HFF-Myc (cell line): ENCODE measurements around the gene ERCC6L2.

Source experiments
- DNase-seq: peaks from one replicate; pipeline ENCODE4 v3.0.0-alpha.2; 2011; ENCODE audit warnings: low read depth; ENCODE audit errors: extremely low read depth
- H3K4me3 ChIP-seq: replicated peaks from 2 replicates; pipeline ENCODE4 v1.5.1; 2011; ENCODE audit warnings: low read depth, mild to moderate bottlenecking, control low read depth, low read length
- TF ChIP-seq, protein P1 (sequence below): IDR thresholded peaks from 2 replicates; pipeline ENCODE4 v1.5.1; 2012; ENCODE audit warnings: mild to moderate bottlenecking, low read depth, low read length, control low read depth; ENCODE audit errors: missing control alignments

ERCC6L2 gene

DNA sequence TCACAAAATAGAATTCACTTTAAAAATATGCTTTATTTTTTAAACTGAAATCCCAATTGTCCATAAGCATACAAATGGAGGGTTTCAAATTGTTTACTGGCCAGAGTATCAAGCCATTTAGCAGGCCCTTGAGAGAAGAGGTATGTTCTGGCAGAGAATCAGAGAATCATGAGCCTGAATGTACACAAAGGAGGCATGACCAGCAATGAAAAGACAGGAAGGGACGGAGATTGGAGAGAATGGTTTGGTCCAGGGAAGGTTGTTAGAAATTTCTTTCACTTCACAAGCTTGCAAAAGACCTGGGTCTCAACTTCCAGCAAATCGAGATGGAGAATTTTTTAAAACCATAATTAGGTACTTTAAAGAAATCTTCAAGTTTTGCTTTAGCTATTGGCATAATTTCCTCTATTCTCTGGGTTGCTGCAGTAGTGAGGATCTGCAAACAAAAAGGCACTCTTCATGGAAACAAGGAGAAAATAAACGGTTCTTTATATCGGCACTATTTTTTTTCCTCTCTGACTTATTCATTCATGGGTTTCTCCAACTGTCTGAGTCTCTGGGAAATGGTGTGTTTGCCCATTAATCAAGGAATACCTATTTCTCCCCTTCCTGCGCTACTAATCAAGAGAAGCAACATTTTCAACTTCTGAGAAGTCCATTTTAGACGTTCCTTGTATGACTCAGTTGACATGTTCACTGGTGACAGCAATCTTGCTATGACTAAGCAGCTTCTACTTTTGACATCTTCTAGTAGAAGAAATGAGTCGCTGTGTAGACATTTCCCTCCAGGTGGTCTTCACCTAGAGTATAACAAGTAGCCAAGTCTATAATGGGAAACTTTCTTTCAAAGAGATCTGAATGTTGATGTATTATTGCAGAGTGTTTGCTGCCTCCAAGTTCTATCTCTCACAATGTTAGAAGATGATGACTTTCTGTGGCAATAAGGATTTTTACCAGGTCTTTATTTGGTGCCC lies 23.1 kb upstream of the ERCC6L2 start:
- H3K4me3 ChIP-seq = no peak overlapping the region
- DNase-seq = no peak
- TF ChIP-seq, protein P1, sequence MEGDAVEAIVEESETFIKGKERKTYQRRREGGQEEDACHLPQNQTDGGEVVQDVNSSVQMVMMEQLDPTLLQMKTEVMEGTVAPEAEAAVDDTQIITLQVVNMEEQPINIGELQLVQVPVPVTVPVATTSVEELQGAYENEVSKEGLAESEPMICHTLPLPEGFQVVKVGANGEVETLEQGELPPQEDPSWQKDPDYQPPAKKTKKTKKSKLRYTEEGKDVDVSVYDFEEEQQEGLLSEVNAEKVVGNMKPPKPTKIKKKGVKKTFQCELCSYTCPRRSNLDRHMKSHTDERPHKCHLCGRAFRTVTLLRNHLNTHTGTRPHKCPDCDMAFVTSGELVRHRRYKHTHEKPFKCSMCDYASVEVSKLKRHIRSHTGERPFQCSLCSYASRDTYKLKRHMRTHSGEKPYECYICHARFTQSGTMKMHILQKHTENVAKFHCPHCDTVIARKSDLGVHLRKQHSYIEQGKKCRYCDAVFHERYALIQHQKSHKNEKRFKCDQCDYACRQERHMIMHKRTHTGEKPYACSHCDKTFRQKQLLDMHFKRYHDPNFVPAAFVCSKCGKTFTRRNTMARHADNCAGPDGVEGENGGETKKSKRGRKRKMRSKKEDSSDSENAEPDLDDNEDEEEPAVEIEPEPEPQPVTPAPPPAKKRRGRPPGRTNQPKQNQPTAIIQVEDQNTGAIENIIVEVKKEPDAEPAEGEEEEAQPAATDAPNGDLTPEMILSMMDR = no peak

DNA sequence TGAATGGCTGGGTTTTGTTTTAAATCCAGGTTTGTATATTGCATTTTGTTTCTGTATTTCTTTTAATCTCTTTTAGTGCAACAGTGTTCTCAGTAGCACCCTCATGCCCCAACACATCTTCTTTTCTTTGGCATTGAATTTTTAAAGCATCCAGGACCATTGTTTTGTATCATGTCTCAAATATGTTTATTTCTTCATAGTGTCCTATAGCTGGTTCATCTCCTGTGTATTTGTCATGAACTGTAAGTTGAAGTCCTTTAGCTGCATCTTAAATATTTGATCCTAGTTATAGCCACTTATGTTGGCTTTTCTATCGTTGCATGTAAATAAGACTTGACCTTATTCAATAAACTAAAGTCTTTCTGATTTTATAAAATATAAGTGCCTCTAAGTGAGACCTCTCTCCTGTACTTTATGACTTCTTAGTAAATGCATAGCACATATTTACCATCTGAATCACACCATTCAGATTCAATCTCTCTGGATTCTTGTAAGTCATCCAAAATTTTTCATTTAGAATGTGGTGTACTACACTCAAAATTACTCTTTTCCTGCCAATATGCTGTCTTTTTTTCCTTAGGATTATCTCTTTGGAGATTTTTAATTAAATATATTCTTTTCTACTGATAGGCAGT lies 21.0 kb upstream of the ERCC6L2 start:
- H3K4me3 ChIP-seq = no peak overlapping the region
- DNase-seq = no peak
- TF ChIP-seq, protein P1 = no peak

DNA sequence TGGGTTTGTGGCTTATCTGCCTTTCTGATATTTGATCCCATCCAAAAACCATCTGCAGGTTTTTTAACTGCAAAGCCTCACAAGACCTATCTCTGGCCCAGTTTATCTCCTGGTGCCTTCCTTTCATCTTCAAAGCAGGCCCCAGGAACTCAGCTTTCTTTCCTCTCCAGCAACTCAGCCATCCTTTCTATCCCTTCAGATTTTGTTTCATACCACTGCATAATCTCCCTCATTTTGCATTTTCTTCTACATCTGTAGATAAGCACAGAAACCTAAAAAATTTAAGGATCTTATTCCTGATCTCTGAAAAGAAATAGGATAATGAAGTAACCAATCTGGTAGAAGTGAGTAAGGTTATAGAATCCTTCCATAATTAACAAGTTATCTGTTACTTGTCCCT lies 19.5 kb upstream of the ERCC6L2 start:
- DNase-seq = no peak
- TF ChIP-seq, protein P1 = no peak
- no peak overlapping the region for H3K4me3 ChIP-seq

DNA sequence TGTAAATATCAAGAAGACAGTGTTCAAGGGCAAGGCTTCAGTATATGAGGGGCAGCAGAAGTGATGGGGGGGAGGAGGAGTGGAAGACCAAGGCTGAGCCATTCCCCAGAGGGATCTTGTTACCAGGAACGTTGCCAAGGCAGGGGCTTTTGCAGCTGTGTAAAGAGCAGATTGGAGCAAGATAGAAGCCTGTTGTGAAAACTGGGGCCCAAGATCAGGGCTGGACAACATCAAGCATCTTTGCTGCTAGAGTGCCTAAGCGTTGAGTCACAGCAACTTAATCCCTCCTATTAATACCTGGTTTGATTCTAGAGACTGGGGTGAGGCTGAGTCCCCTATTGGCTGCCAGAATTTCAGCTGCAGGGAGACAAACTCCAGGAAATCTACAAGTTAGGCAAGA lies 18.4 kb upstream of the ERCC6L2 start:
- peak; percentile 84 for DNase-seq
- TF ChIP-seq, protein P1 = no peak
- no peak overlapping the region for H3K4me3 ChIP-seq

DNA sequence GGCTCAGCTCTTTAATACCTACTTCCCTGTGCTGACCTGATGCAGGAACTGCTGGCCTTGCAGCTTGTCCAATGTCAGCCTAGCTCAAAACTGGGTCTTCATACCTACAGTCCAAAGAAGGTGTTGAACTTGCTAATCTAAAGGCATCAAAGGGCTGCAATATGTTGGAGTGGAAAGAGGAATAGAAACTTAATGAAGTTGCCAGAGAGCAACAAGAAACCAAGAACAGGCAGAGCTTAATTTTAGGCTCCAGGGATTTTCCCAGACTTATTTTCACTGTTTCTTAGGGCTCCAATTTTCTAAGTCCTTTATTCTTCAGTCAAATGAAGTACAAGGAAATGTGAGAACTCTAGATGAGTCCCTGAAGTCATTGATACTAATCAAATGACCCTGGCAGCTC lies 17.6 kb upstream of the ERCC6L2 start:
- DNase-seq = no peak
- TF ChIP-seq, protein P1 = no peak
- no peak overlapping the region for H3K4me3 ChIP-seq

DNA sequence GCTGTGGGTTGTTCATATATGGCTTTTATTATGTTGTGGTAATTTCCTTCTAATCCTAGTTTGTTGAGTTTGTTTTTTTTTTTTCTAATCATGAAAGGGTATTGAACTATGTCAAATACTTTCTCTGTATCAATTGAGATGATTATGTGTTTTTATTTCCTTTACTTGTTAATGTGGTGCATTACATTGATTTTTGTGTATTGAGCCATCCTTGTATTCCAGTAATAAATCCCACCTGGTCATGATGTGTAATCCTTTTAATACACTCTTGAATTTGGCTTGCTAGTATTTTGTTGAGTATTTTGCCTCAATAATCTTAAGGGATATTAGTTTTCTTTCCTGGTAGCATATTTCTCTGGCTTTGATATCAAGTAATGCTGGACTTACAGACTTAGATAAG lies 13.1 kb upstream of the ERCC6L2 start:
- TF ChIP-seq, protein P1 = no peak
- no peak for DNase-seq
- no peak overlapping the region for H3K4me3 ChIP-seq
